ENCODE results near the gene STK17B. TPM values are rescaled to one million over a fixed set of nuclear protein-coding genes. Genes with fewer than 3 reads are reported as not detected.

The STK17B gene
- total and polyA plus RNA-seq, 2 of the 8 experiments (the other 6 are each of a cell fraction or from before 2014, with no cell fraction given): 1.8 to 10.5 TPM

GRCh38 chr2:196218106-196218505 is 46.7 kb upstream of the STK17B start:
- DNase-seq (ENCODE audit: low read depth in 1 of 2, low spot score in 2 of 2) (no peak), FAIRE-seq (no peak)
- Histone ChIP-seq H2AK5ac (ENCODE audit: low read depth, low read length) (no peak overlapping the region), H3K4me1 (replicated peaks in 1 of 4; ENCODE audit: control insufficient read depth in 3 of 4, insufficient read depth in 4 of 4, low read length in 3 of 4) (peaks cover 0 to 3% (median 0%) of the 10 kb centered on the region in 4 experiments; a peak in 1 of 7 replicates), H3K27ac (ENCODE audit: low read depth, low read length) (no peak overlapping the region), H3K79me2 (ENCODE audit: control insufficient read depth in 1 of 2, insufficient read depth in 2 of 2, low read length in 2 of 2) (no peaks in the 10 kb centered on the region), H2BK5ac (ENCODE audit: low read depth, low read length) (no peak overlapping the region), H2BK120ac (replicated peaks; ENCODE audit: low read depth, low read length) (no peak overlapping the region), H3K4me3 (ENCODE audit: extremely low read depth in 1 of 4, insufficient read depth in 2 of 4, low read depth in 3 of 4, low read length in 4 of 4) (no peak overlapping the region), H3K56ac (replicated peaks; ENCODE audit: insufficient read length, low read depth, low read length) (no peak overlapping the region), H3K23ac (ENCODE audit: insufficient read length) (no peak overlapping the region), H3K36me3 (ENCODE audit: control insufficient read depth in 2 of 4, insufficient read depth in 4 of 4, low read length in 3 of 4) (no peaks in the 10 kb centered on the region), H3K27me3 (replicated peaks in 1 of 4; ENCODE audit: control insufficient read depth in 3 of 4, extremely low read depth in 1 of 4, insufficient read depth in 3 of 4, low read length in 3 of 4) (no peaks in the 10 kb centered on the region), H2BK12ac (ENCODE audit: low read depth, low read length) (no peak overlapping the region), H3K9ac (replicated peaks in 1 of 4; ENCODE audit: extremely low read depth in 1 of 4, low read depth in 3 of 4, low read length in 3 of 4) (no peak overlapping the region), H3K4me2 (ENCODE audit: insufficient read depth in 1 of 2, low read depth in 2 of 2, low read length in 2 of 2) (no peak overlapping the region), H4K5ac (ENCODE audit: insufficient read length, low read depth, low read length) (no peak overlapping the region), H3K23me2 (ENCODE audit: low read depth, low read length) (no peaks in the 10 kb centered on the region), H2AFZ (ENCODE audit: low read length) (no peak overlapping the region), H3K18ac (ENCODE audit: extremely low read depth, low read length) (no peak overlapping the region), H4K91ac (replicated peaks; ENCODE audit: insufficient read length, low read length) (no peak overlapping the region), H3K4ac (replicated peaks; ENCODE audit: insufficient read length, low read depth, low read length) (no peak overlapping the region), H3K9me3 (ENCODE audit: insufficient read depth in 2 of 2, low read depth in 1 of 2, low read length in 1 of 2) (no peaks in the 10 kb centered on the region), H2BK15ac (ENCODE audit: low read length) (no peak overlapping the region), H2BK20ac (ENCODE audit: low read length) (no peak overlapping the region), H4K8ac (ENCODE audit: extremely low read depth, insufficient read depth, low read length) (no peak overlapping the region), H3K14ac (ENCODE audit: insufficient read length) (no peak overlapping the region), H4K20me1 (replicated peaks in 1 of 2; ENCODE audit: control insufficient read depth in 1 of 2, insufficient read depth in 2 of 2, low read length in 2 of 2) (no peaks in the 10 kb centered on the region), H3K79me1 (ENCODE audit: low read depth, low read length) (no peaks in the 10 kb centered on the region)
- TF ChIP-seq ASH2L (IDR thresholded peaks at IDR 0.05; ENCODE audit: low read length): no peak
- TF ChIP-seq GTF2F1 (IDR thresholded peaks at IDR 0.05; ENCODE audit: borderline replicate concordance, low read depth, low read length): no peak
- no peak for TF ChIP-seq ATF2 (IDR thresholded peaks at IDR 0.05; ENCODE audit: low read length)
- 100% methylated on average over 1 of the region's 1 CpG; no CpG with 5 or more reads in 1 of the 2 experiments for WGBS, 2 experiments (ENCODE audit: extremely low coverage in 1 of 2, insufficient coverage in 1 of 2, insufficient read length in 1 of 2, insufficient replicate concordance in 2 of 2, low coverage in 1 of 2, low lambda C conversion rate in 2 of 2, missing lambda C conversion rate in 1 of 2)
- CTCF ChIA-PET (ENCODE audit: partially characterized antibody): interaction anchor here (1.9 to 2.1 kb wide), 2 partner anchors 13 to 140 kb away, joined by 6 to 8 read pairs; no protein-coding TSS in a partner anchor
- POLR2A ChIA-PET (ENCODE audit: partially characterized antibody): interaction anchor here (1.5 kb wide), 1 partner anchor 10 kb away, joined by 3 read pairs; no protein-coding TSS in a partner anchor

Measured in H1 (cell line).